ENCODE results near the gene AMOTL1. TPM values are rescaled to one million over a fixed set of nuclear protein-coding genes. Genes with fewer than 3 reads are reported as not detected.
A peak's percentile ranks its signal among the peaks of the same experiment; 100 is the strongest.

The AMOTL1 gene
- total and polyA plus RNA-seq, 3 experiments from 2014 or later, result 0.12 to 0.78 (median 0.50) TPM

DNA sequence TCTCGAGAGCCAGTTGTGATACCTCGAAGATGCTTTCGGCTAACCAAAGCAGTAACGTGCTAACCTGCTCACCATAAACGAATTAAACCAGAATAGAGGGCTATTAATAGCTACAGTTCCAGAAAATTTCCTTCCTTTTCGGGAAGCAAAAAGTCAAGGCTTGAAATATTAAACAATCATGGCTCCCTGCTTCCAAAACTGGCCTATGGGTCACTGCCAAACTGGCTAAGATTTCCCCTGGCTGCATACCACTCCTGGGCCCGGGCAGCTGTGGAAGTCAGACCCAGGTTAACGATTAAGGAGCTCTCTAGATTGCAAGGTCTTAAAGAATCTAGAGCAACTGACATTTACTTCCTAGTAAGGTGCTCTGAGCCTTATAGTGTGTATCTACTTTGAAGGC lies 1.7 kb downstream of the AMOTL1 start:
- Histone ChIP-seq H3K4me3 (ENCODE audit: low read length) (no peak overlapping the region), H3K9me3 (ENCODE audit: low read length) (no peaks in the 10 kb centered on the region), H3K4me1 (ENCODE audit: insufficient read depth, low read length) (no peaks in the 10 kb centered on the region), H3K27me3 (ENCODE audit: insufficient read depth, low read length, poor library complexity, severe bottlenecking) (peaks cover 7% of the 10 kb centered on the region), H3K27ac (ENCODE audit: low read depth, low read length) (peak overlapping the region; percentile 61), H3K36me3 (ENCODE audit: insufficient read depth, low read length) (no peaks in the 10 kb centered on the region)
- DNase-seq, result no peak
- H3K4me1 Mint-ChIP-seq, result peaks cover 0 to 10% (median 2%) of the 10 kb centered on the region in 3 donors
- no peak overlapping the region for H3K27ac Mint-ChIP-seq
- peak overlapping the region in 1 of 7 donors; percentile 65 for H3K4me3 Mint-ChIP-seq
- H3K9me3 Mint-ChIP-seq, result peaks cover 0 to 4% (median 0%) of the 10 kb centered on the region in 5 donors
- ChIA-PET POLR2A (no interaction called here), CTCF (no interaction called here)
- H3K27me3 Mint-ChIP-seq, result peaks cover 26 to 49% of the 10 kb centered on the region in 2 donors
- no peaks in the 10 kb centered on the region for H3K36me3 Mint-ChIP-seq

- Histone ChIP-seq H3K4me1 (ENCODE audit: insufficient read depth, low read length) (no peaks in the 10 kb centered on the region), H3K27me3 (ENCODE audit: insufficient read depth, low read length, poor library complexity, severe bottlenecking) (peaks cover 7% of the 10 kb centered on the region), H3K9me3 (ENCODE audit: low read length) (no peaks in the 10 kb centered on the region), H3K4me3 (ENCODE audit: low read length) (no peak overlapping the region), H3K36me3 (ENCODE audit: insufficient read depth, low read length) (no peaks in the 10 kb centered on the region), H3K27ac (ENCODE audit: low read depth, low read length) (no peak overlapping the region)
- ChIA-PET POLR2A (no interaction called here), CTCF (no interaction called here)
- Mint-ChIP-seq H3K4me1 (peaks cover 0 to 10% (median 2%) of the 10 kb centered on the region in 3 donors), H3K36me3 (no peaks in the 10 kb centered on the region), H3K9me3 (peaks cover 0 to 4% (median 0%) of the 10 kb centered on the region in 5 donors), H3K27ac (no peak overlapping the region), H3K4me3 (no peak overlapping the region), H3K27me3 (peaks cover 26 to 55% of the 10 kb centered on the region in 2 donors)
- no peak for DNase-seq
Observed at GRCh38 chr11:94770563-94771120, 2.5 kb downstream of the AMOTL1 start.

- Mint-ChIP-seq H3K4me1 (peaks cover 0 to 10% (median 2%) of the 10 kb centered on the region in 3 donors), H3K27ac (no peak overlapping the region), H3K9me3 (peaks cover 0 to 4% (median 0%) of the 10 kb centered on the region in 5 donors), H3K36me3 (no peaks in the 10 kb centered on the region), H3K4me3 (no peak overlapping the region), H3K27me3 (peaks cover 31 to 62% of the 10 kb centered on the region in 2 donors)
- Histone ChIP-seq H3K27me3 (ENCODE audit: insufficient read depth, low read length, poor library complexity, severe bottlenecking) (peaks cover 7% of the 10 kb centered on the region), H3K4me1 (ENCODE audit: insufficient read depth, low read length) (no peaks in the 10 kb centered on the region), H3K36me3 (ENCODE audit: insufficient read depth, low read length) (no peaks in the 10 kb centered on the region), H3K9me3 (ENCODE audit: low read length) (no peaks in the 10 kb centered on the region), H3K27ac (ENCODE audit: low read depth, low read length) (no peak overlapping the region), H3K4me3 (ENCODE audit: low read length) (no peak overlapping the region)
- DNase-seq, result no peak
- CTCF ChIA-PET, result no interaction called here
- POLR2A ChIA-PET, result no interaction called here
Observed at GRCh38 chr11:94771390-94771789, 3.2 kb downstream of the AMOTL1 start.

DNA sequence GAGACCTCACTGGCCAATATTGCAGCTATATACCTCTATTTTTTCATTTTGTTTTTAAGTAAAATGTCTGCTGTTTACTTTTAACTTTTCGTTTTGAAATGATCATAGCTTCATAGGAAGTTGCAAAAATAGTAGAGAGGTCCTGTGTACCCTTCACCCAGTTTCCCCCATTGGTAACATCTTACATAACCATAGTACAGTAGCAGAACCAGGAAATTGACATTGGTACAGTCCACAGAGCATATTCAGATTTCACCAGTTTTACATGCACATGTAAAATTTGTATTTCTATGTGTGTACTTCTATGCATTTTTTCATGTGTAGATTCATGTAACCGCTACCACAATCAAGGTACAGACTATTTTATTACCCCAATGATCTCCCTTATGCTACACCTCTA lies 3.8 kb downstream of the AMOTL1 start:
- peaks cover 0 to 10% (median 2%) of the 10 kb centered on the region in 3 donors for H3K4me1 Mint-ChIP-seq
- no peaks in the 10 kb centered on the region for H3K36me3 Mint-ChIP-seq
- Histone ChIP-seq H3K4me1 (ENCODE audit: insufficient read depth, low read length) (no peaks in the 10 kb centered on the region), H3K27ac (ENCODE audit: low read depth, low read length) (no peak overlapping the region), H3K27me3 (ENCODE audit: insufficient read depth, low read length, poor library complexity, severe bottlenecking) (peaks cover 7% of the 10 kb centered on the region), H3K36me3 (ENCODE audit: insufficient read depth, low read length) (no peaks in the 10 kb centered on the region), H3K9me3 (ENCODE audit: low read length) (no peaks in the 10 kb centered on the region), H3K4me3 (ENCODE audit: low read length) (no peak overlapping the region)
- no peak overlapping the region for H3K4me3 Mint-ChIP-seq
- peaks cover 32 to 68% of the 10 kb centered on the region in 2 donors for H3K27me3 Mint-ChIP-seq
- ChIA-PET CTCF (no interaction called here), POLR2A (no interaction called here)
- H3K27ac Mint-ChIP-seq, result no peak overlapping the region
- DNase-seq, result no peak
- peaks cover 0 to 4% (median 0%) of the 10 kb centered on the region in 5 donors for H3K9me3 Mint-ChIP-seq

- Mint-ChIP-seq H3K27ac (no peak overlapping the region), H3K27me3 (peaks cover 29 to 77% of the 10 kb centered on the region in 2 donors), H3K4me1 (peaks cover 0 to 6% (median 2%) of the 10 kb centered on the region in 3 donors), H3K4me3 (no peak overlapping the region), H3K9me3 (peaks cover 0 to 4% (median 0%) of the 10 kb centered on the region in 5 donors), H3K36me3 (no peaks in the 10 kb centered on the region)
- Histone ChIP-seq H3K36me3 (ENCODE audit: insufficient read depth, low read length) (no peaks in the 10 kb centered on the region), H3K27ac (ENCODE audit: low read depth, low read length) (no peak overlapping the region), H3K9me3 (ENCODE audit: low read length) (no peaks in the 10 kb centered on the region), H3K4me3 (ENCODE audit: low read length) (no peak overlapping the region), H3K4me1 (ENCODE audit: insufficient read depth, low read length) (no peaks in the 10 kb centered on the region), H3K27me3 (ENCODE audit: insufficient read depth, low read length, poor library complexity, severe bottlenecking) (peaks cover 7% of the 10 kb centered on the region)
- CTCF ChIA-PET, result no interaction called here
- DNase-seq, result no peak
- POLR2A ChIA-PET, result no interaction called here
Observed at GRCh38 chr11:94773842-94774241, 5.7 kb downstream of the AMOTL1 start.

GRCh38 chr11:94774345-94774744 lies 6.2 kb downstream of the AMOTL1 start:
- Histone ChIP-seq H3K27me3 (ENCODE audit: insufficient read depth, low read length, poor library complexity, severe bottlenecking) (peaks cover 7% of the 10 kb centered on the region), H3K4me1 (ENCODE audit: insufficient read depth, low read length) (no peaks in the 10 kb centered on the region), H3K27ac (ENCODE audit: low read depth, low read length) (no peak overlapping the region), H3K4me3 (ENCODE audit: low read length) (no peak overlapping the region), H3K36me3 (ENCODE audit: insufficient read depth, low read length) (no peaks in the 10 kb centered on the region), H3K9me3 (ENCODE audit: low read length) (no peaks in the 10 kb centered on the region)
- POLR2A ChIA-PET, result no interaction called here
- Mint-ChIP-seq H3K4me1 (peaks cover 0 to 3% (median 2%) of the 10 kb centered on the region in 3 donors), H3K27ac (no peak overlapping the region), H3K36me3 (no peaks in the 10 kb centered on the region), H3K9me3 (peaks cover 0 to 4% (median 0%) of the 10 kb centered on the region in 5 donors), H3K27me3 (peaks cover 27 to 75% of the 10 kb centered on the region in 2 donors), H3K4me3 (no peak overlapping the region)
- no peak for DNase-seq
- CTCF ChIA-PET, result interaction anchor here (1.1 kb wide), 1 partner anchor 12 kb away, joined by 3 read pairs; no protein-coding TSS in a partner anchor

GRCh38 chr11:94775567-94776327 lies 7.6 kb downstream of the AMOTL1 start:
- H3K27ac Mint-ChIP-seq, result no peak overlapping the region
- H3K4me3 Mint-ChIP-seq, result no peak overlapping the region
- POLR2A ChIA-PET, result no interaction called here
- peaks cover 14 to 63% of the 10 kb centered on the region in 2 donors for H3K27me3 Mint-ChIP-seq
- no peak overlapping the region for H3K4me3 ChIP-seq (ENCODE audit: low read length)
- no peak overlapping the region for H3K27ac ChIP-seq (ENCODE audit: low read depth, low read length)
- peaks cover 4 to 6% (median 5%) of the 10 kb centered on the region in 3 donors for H3K4me1 Mint-ChIP-seq
- no peaks in the 10 kb centered on the region for H3K4me1 ChIP-seq (ENCODE audit: insufficient read depth, low read length)
- H3K9me3 ChIP-seq (ENCODE audit: low read length), result no peaks in the 10 kb centered on the region
- CTCF ChIA-PET, result interaction anchor here (1.0 to 1.1 kb wide), 2 partner anchors 13 to 14 kb away, joined by 3 read pairs; no protein-coding TSS in a partner anchor
- H3K9me3 Mint-ChIP-seq, result peaks cover 0 to under 1% (median 0%) of the 10 kb centered on the region in 5 donors
- no peaks in the 10 kb centered on the region for H3K27me3 ChIP-seq (ENCODE audit: insufficient read depth, low read length, poor library complexity, severe bottlenecking)
- H3K36me3 ChIP-seq (ENCODE audit: insufficient read depth, low read length), result no peaks in the 10 kb centered on the region
- no peak for DNase-seq
- H3K36me3 Mint-ChIP-seq, result no peaks in the 10 kb centered on the region
